CD14-positive monocyte (primary cell): Measurements from ENCODE around the gene VSIG8. TPM values are rescaled to one million over a fixed set of nuclear protein-coding genes. Genes with fewer than 3 reads are reported as not detected.
"Not testable (repeated sequence)": the region's sequence is repeated elsewhere in the genome, so short reads cannot be mapped to it uniquely, and the experiment has no call there.

Source experiments
- DNase-seq, 3 donors: peaks; one replicate each; pipeline ENCODE4 v3.0.0-alpha.2; 2011 to 2022
- H2AFZ ChIP-seq: 2 replicates; pipeline ENCODE4 v1.6.0; 2012; ENCODE audit warnings: mild to moderate bottlenecking, low read depth, low read length, inconsistent platforms; ENCODE audit not compliant: insufficient read depth, poor library complexity, severe bottlenecking
- H3K27ac ChIP-seq, 2 donors: 1 replicate in 1 of 2; 2 replicates in 1 of 2; pipeline ENCODE4 v1.5.1; 2012 to 2013; ENCODE audit warnings: low read length in 2 of 2, control low read depth in 1 of 2, inconsistent platforms in 1 of 2, low read depth in 1 of 2, mild to moderate bottlenecking in 1 of 2
- H3K27me3 ChIP-seq, 2 donors: one replicate each; pipeline versions ENCODE4 v1.6.0 to v1.6.1; 2011 to 2013; ENCODE audit warnings: low read length in 2 of 2; ENCODE audit not compliant: control insufficient read depth in 2 of 2, insufficient read depth in 2 of 2
- H3K36me3 ChIP-seq, 2 donors: replicated peaks in 1 of 2; 1 replicate in 1 of 2; 2 replicates in 1 of 2; pipeline versions ENCODE4 v1.5.1 to v1.6.1; 2012 to 2013; ENCODE audit warnings: low read length in 2 of 2, control low read depth in 1 of 2, inconsistent platforms in 1 of 2, mild to moderate bottlenecking in 1 of 2; ENCODE audit not compliant: insufficient read depth in 2 of 2, control insufficient read depth in 1 of 2
- H3K4me1 ChIP-seq, 2 donors: 1 replicate in 1 of 2; 2 replicates in 1 of 2; pipeline versions ENCODE4 v1.5.1 to v1.6.1; 2012 to 2013; ENCODE audit warnings: low read length in 2 of 2, control low read depth in 1 of 2, inconsistent platforms in 1 of 2, mild to moderate bottlenecking in 1 of 2, moderate library complexity in 1 of 2; ENCODE audit not compliant: insufficient read depth in 2 of 2, control insufficient read depth in 1 of 2
- H3K4me2 ChIP-seq: replicated peaks from 2 replicates; pipeline ENCODE3; 2012; ENCODE audit warnings: low read length, moderate library complexity, mild to moderate bottlenecking; ENCODE audit not compliant: poor library complexity, severe bottlenecking; ENCODE audit errors: extremely low read depth
- H3K4me3 ChIP-seq, 3 experiments: fragments of 200-600 bp in 1 of 3; sonication (generic) in 1 of 3; replicated peaks in 1 of 3; 1 replicate in 2 of 3; 2 replicates in 1 of 3; pipeline ENCODE4 v1.5.1; 2011 to 2013; ENCODE audit warnings: low read length in 3 of 3, mild to moderate bottlenecking in 3 of 3, control low read depth in 2 of 3, low read depth in 2 of 3, inconsistent platforms in 1 of 3, moderate library complexity in 1 of 3
- H3K79me2 ChIP-seq: 2 replicates; pipeline ENCODE4 v1.6.0; 2012; ENCODE audit warnings: mild to moderate bottlenecking, control low read depth, inconsistent platforms, low read length, moderate library complexity; ENCODE audit not compliant: insufficient read depth
- H3K9ac ChIP-seq: 2 replicates; pipeline ENCODE4 v1.6.0; 2017; ENCODE audit warnings: low read length, mild to moderate bottlenecking; ENCODE audit not compliant: insufficient read depth, poor library complexity, severe bottlenecking
- H3K9me3 ChIP-seq, 2 donors: replicated peaks in 1 of 2; 1 replicate in 1 of 2; 2 replicates in 1 of 2; pipeline versions ENCODE4 v1.5.1 to v1.6.1; 2012 to 2013; ENCODE audit warnings: low read length in 2 of 2, control low read depth in 1 of 2; ENCODE audit not compliant: control insufficient read depth in 1 of 2, insufficient read depth in 1 of 2
- H4K20me1 ChIP-seq: 2 replicates; pipeline ENCODE4 v1.6.0; 2012; ENCODE audit warnings: mild to moderate bottlenecking, low read length, control low read depth, moderate library complexity; ENCODE audit not compliant: insufficient read depth
- H3K27ac Mint-ChIP-seq, 7 donors: one replicate each; pipeline ENCODE4 v1.8.0; 2020; ENCODE audit warnings: mild to moderate bottlenecking in 7 of 7, mixed read lengths in 7 of 7, moderate library complexity in 6 of 7, inconsistent platforms in 2 of 7
- H3K27me3 Mint-ChIP-seq, 3 donors: one replicate each; pipeline ENCODE4 v1.8.0; 2021 to 2022; ENCODE audit warnings: low read depth in 3 of 3, mild to moderate bottlenecking in 3 of 3, mixed read lengths in 3 of 3, moderate library complexity in 3 of 3, inconsistent platforms in 1 of 3
- H3K36me3 Mint-ChIP-seq, 2 donors: one replicate each; pipeline ENCODE4 v1.8.0; 2020; ENCODE audit warnings: mixed read lengths in 2 of 2, inconsistent platforms in 1 of 2, mild to moderate bottlenecking in 1 of 2
- H3K4me1 Mint-ChIP-seq: one replicate; pipeline ENCODE4 v1.8.0; 2020; ENCODE audit warnings: mild to moderate bottlenecking, mixed read lengths
- H3K4me3 Mint-ChIP-seq, 2 donors: one replicate each; pipeline ENCODE4 v1.8.0; 2020; ENCODE audit warnings: mild to moderate bottlenecking in 2 of 2, mixed read lengths in 2 of 2, moderate library complexity in 1 of 2
- H3K9me3 Mint-ChIP-seq, 7 donors: one replicate each; pipeline ENCODE4 v1.8.0; 2020 to 2022; ENCODE audit warnings: mixed read lengths in 7 of 7, mild to moderate bottlenecking in 6 of 7, moderate library complexity in 6 of 7, inconsistent platforms in 2 of 7
- CTCF ChIP-seq: fragments of 200-600 bp; IDR thresholded peaks from one replicate; pipeline ENCODE4 v1.8.0; 2022; ENCODE audit warnings: antibody characterized with exemption, mild to moderate bottlenecking
- WGBS: methylation state at CpG from one replicate; pipeline ENCODE4 v1.1.5; 2013; ENCODE audit warnings: missing lambda C conversion rate; ENCODE audit not compliant: insufficient coverage; 5-methylcytosine and 5-hydroxymethylcytosine counted together
- intact Hi-C, 2 donors: fragments of 100-400 bp; cut with micrococcal nuclease; formaldehyde crosslinking; loops; one replicate each; pipeline versions ENCODE4 v1.15.0 to v1.15.1; 2023
- polyA plus RNA-seq, 3 donors: library from polyadenylated mRNA; depleted of rRNA in 1 of 3; unstranded in 2 of 3; stranded (reverse) in 1 of 3; fragments of 300-500 nt in 2 of 3; fragments of >200 nt in 1 of 3; fragmentation: Illumina TruSeq in 2 of 3; gene quantifications; 1 replicate in 2 of 3; 2 replicates in 1 of 3; pipeline ENCODE4 v1.2.3, GENCODE V29; 2012 to 2021

The VSIG8 gene
- polyA plus RNA-seq, 3 donors: 0.04 TPM; not detected in 2

- peaks cover 0 to 2% of the 10 kb centered on the region in 2 donors for H3K9me3 ChIP-seq
- peaks cover 0 to 8% (median 3%) of the 10 kb centered on the region in 7 donors for H3K9me3 Mint-ChIP-seq
- H2AFZ ChIP-seq: no peak within 1 kb of the TSS
- intact Hi-C loops: no loop called here
- H3K27ac Mint-ChIP-seq: peak within 1 kb of the TSS; percentile 67 to 98 (median 95)
- H3K27ac ChIP-seq: no peak within 1 kb of the TSS
- peak within 1 kb of the TSS; percentile 20 for H3K4me2 ChIP-seq
- no peaks in the 10 kb centered on the region for H4K20me1 ChIP-seq
- no peaks in the 10 kb centered on the region for H3K79me2 ChIP-seq
- no peaks in the 10 kb centered on the region for H3K36me3 ChIP-seq
- TF ChIP-seq CTCF: no peak
- DNase-seq: peak; percentile 84 to 91 (median 84)
- H3K36me3 Mint-ChIP-seq: peaks cover 2 to 3% of the 10 kb centered on the region in 2 donors
- H3K4me1 ChIP-seq: peaks cover 47 to 60% of the 10 kb centered on the region in 2 donors
- peaks cover 53% of the 10 kb centered on the region for H3K4me1 Mint-ChIP-seq
- H3K27me3 ChIP-seq: no peaks in the 10 kb centered on the region
- no peak within 1 kb of the TSS for H3K9ac ChIP-seq
- peaks cover 2 to 6% (median 4%) of the 10 kb centered on the region in 3 donors for H3K27me3 Mint-ChIP-seq
- H3K4me3 Mint-ChIP-seq: peak within 1 kb of the TSS; percentile 51 to 74
- 53% methylated on average over 28 of the region's 30 CpGs for WGBS
- H3K4me3 ChIP-seq: no peak within 1 kb of the TSS
Observed at GRCh38 chr1:159900086-159900680, 37.7 kb upstream of the VSIG8 start, which contains the start of gene CFAP45. TSS of gene CFAP45 (minus strand) at chr1:159900165. CDS start at chr1:159900098, 67 bp downstream.

GRCh38 chr1:159899634-159900033 is 37.2 kb upstream of the VSIG8 start:
- H3K9me3 Mint-ChIP-seq, H2AFZ ChIP-seq, H3K27me3 ChIP-seq, H3K4me3 ChIP-seq, H3K79me2 ChIP-seq, H3K27me3 Mint-ChIP-seq, H3K9me3 ChIP-seq, DNase-seq, H3K9ac ChIP-seq, H3K27ac ChIP-seq, H3K36me3 ChIP-seq, H4K20me1 ChIP-seq, H3K36me3 Mint-ChIP-seq, intact Hi-C loops: not testable (repeated sequence)
- Mint-ChIP-seq H3K4me3 (peak overlapping the region; percentile 51 to 74), H3K27ac (peak overlapping the region; percentile 67 to 98 (median 95)), H3K4me1 (peaks cover 52% of the 10 kb centered on the region)
- Histone ChIP-seq H3K4me2 (peak overlapping the region; percentile 20), H3K4me1 (peaks cover 47 to 60% of the 10 kb centered on the region in 2 donors)
- WGBS: 85% methylated on average over 6 of the region's 15 CpGs
